ENCODE results near the gene PKP4. TPM values are rescaled to one million over a fixed set of nuclear protein-coding genes. Genes with fewer than 3 reads are reported as not detected.
"Not testable (repeated sequence)": the region's sequence is repeated elsewhere in the genome, so short reads cannot be mapped to it uniquely, and the experiment has no call there.

PKP4 gene
- total and polyA plus RNA-seq, 7 donors: 14.4 to 41.3 (median 27.5) TPM

GRCh38 chr2:158467248-158467647 lies 10.5 kb downstream of the PKP4 start:
- intact Hi-C loops (cut with DNase I): no loop called here
- no peak overlapping the region for H3K4me3 ChIP-seq
- H3K27ac ChIP-seq: no peak overlapping the region
- no peaks in the 10 kb centered on the region for H3K4me1 ChIP-seq
- H3K9me3 ChIP-seq: no peaks in the 10 kb centered on the region
- no peaks in the 10 kb centered on the region for H3K27me3 ChIP-seq
- WGBS, 2 donors: 94% methylated on average over 4 of the region's 4 CpGs
- DNase-seq: no peak
- no peak for TF ChIP-seq POLR2AphosphoS5 (IDR thresholded peaks at IDR 0.05)
- no peak for TF ChIP-seq EP300 (IDR thresholded peaks at IDR 0.05)
- no peak for TF ChIP-seq CTCF (IDR thresholded peaks at IDR 0.05)
- TF ChIP-seq POLR2A (IDR thresholded peaks at IDR 0.05): no peak
- no peaks in the 10 kb centered on the region for H3K36me3 ChIP-seq

- 90 to 98% methylated on average over 3 of the region's 3 CpGs for WGBS, 2 donors
- H3K4me3 ChIP-seq, DNase-seq: not testable (repeated sequence)
These were observed 16.1 kb downstream of the PKP4 start for GRCh38 chr2:158472829-158473228.

GRCh38 chr2:158473300-158473699 lies 16.5 kb downstream of the PKP4 start:
- H3K4me3 ChIP-seq; DNase-seq; H3K36me3 ChIP-seq; H3K27ac ChIP-seq; H3K9me3 ChIP-seq; H3K27me3 ChIP-seq; H3K4me1 ChIP-seq; intact Hi-C loops (cut with DNase I): not testable (repeated sequence)
- WGBS, 2 donors: 96 to 98% methylated on average over 3 of the region's 3 CpGs

More at GRCh38 chr2:158472829-158473228, 16.1 kb downstream of the PKP4 start:
- H3K27me3 ChIP-seq; H3K4me1 ChIP-seq; intact Hi-C loops (cut with DNase I); H3K27ac ChIP-seq; H3K9me3 ChIP-seq; H3K36me3 ChIP-seq: not testable (repeated sequence)

GRCh38 chr2:158473719-158474392 lies 17.1 kb downstream of the PKP4 start:
- 94 to 98% methylated on average over 8 of the region's 8 CpGs for WGBS, 2 donors
- no peak for DNase-seq
- intact Hi-C loops (cut with DNase I): no loop called here

GRCh38 chr2:158474526-158475011 lies 17.8 kb downstream of the PKP4 start:
- DNase-seq; H3K9me3 ChIP-seq; H3K4me1 ChIP-seq; H3K4me3 ChIP-seq; H3K36me3 ChIP-seq; H3K27ac ChIP-seq; intact Hi-C loops (cut with DNase I); H3K27me3 ChIP-seq: not testable (repeated sequence)
- 98 to 99% methylated on average over 3 of the region's 3 CpGs for WGBS, 2 donors

More at GRCh38 chr2:158473719-158474392, 17.1 kb downstream of the PKP4 start:
- TF ChIP-seq POLR2AphosphoS5 (IDR thresholded peaks at IDR 0.05) (no peak), CTCF (IDR thresholded peaks at IDR 0.05) (no peak), POLR2A (IDR thresholded peaks at IDR 0.05) (no peak), EP300 (IDR thresholded peaks at IDR 0.05) (no peak)
- Histone ChIP-seq H3K4me3 (no peak overlapping the region), H3K36me3 (no peaks in the 10 kb centered on the region), H3K9me3 (no peaks in the 10 kb centered on the region), H3K27ac (no peak overlapping the region), H3K4me1 (peaks cover 0 to 6% (median 0%) of the 10 kb centered on the region in 4 donors), H3K27me3 (no peaks in the 10 kb centered on the region)

GRCh38 chr2:158477202-158477601 lies 20.4 kb downstream of the PKP4 start:
- no peak overlapping the region for H3K4me3 ChIP-seq
- 59 to 74% methylated on average over 3 of the region's 3 CpGs for WGBS, 2 donors
- H3K9me3 ChIP-seq: no peaks in the 10 kb centered on the region
- peak overlapping the region in 1 of 4 donors; percentile 34 for H3K27ac ChIP-seq
- TF ChIP-seq POLR2A (IDR thresholded peaks at IDR 0.05): no peak
- TF ChIP-seq EP300 (IDR thresholded peaks at IDR 0.05): no peak
- no peak for TF ChIP-seq POLR2AphosphoS5 (IDR thresholded peaks at IDR 0.05)
- TF ChIP-seq CTCF (IDR thresholded peaks at IDR 0.05): no peak
- peaks cover 0 to 6% (median 0%) of the 10 kb centered on the region in 4 donors for H3K4me1 ChIP-seq
- intact Hi-C loops (cut with DNase I): no loop called here
- DNase-seq: no peak
- no peaks in the 10 kb centered on the region for H3K36me3 ChIP-seq
- H3K27me3 ChIP-seq: no peaks in the 10 kb centered on the region
